HEK293T (cell line): ENCODE data around the gene CFDP1.

Source experiments
- CTCF ChIA-PET: fragments of 350-600 bp; formaldehyde crosslinking; extraction: SDS; loops from one replicate; lab custom pipeline; 2021; ENCODE audit warnings: antibody characterized with exemption, inconsistent platforms; lab: Yijun Ruan, JAX
- POLR2A ChIA-PET: fragments of 350-600 bp; formaldehyde crosslinking; extraction: SDS; loops from one replicate; lab custom pipeline; 2020; ENCODE audit warnings: antibody characterized with exemption, inconsistent platforms; lab: Yijun Ruan, JAX
- DNase-seq: peaks from one replicate; pipeline ENCODE4 v3.0.0; 2012; ENCODE audit warnings: mixed read lengths; ENCODE audit errors: extremely low spot score
- ARNT ChIP-seq: fragments of 450-650 bp; IDR thresholded peaks from 2 replicates; pipeline ENCODE4 v1.6.1; 2017; ENCODE audit warnings: mild to moderate bottlenecking
- BHLHE40 ChIP-seq: fragments of 450-650 bp; IDR thresholded peaks from 2 replicates; pipeline ENCODE4 v1.6.1; 2016; ENCODE audit warnings: mild to moderate bottlenecking, moderate library complexity, borderline replicate concordance
- CTBP1 ChIP-seq: fragments of 450-650 bp; IDR thresholded peaks from 2 replicates; pipeline ENCODE4 v1.6.1; 2016; ENCODE audit warnings: borderline replicate concordance
- ELF4 ChIP-seq: fragments of 450-650 bp; IDR thresholded peaks from 2 replicates; pipeline ENCODE4 v1.6.1; 2017; ENCODE audit warnings: antibody characterized with exemption
- FOXA1 ChIP-seq: fragments of 450-650 bp; IDR thresholded peaks from 2 replicates; pipeline ENCODE4 v1.6.1; 2016; ENCODE audit warnings: mild to moderate bottlenecking
- FOXK2 ChIP-seq: fragments of 450-650 bp; IDR thresholded peaks from 2 replicates; pipeline ENCODE4 v1.6.1; 2016; ENCODE audit warnings: mild to moderate bottlenecking
- FOXM1 ChIP-seq: fragments of 450-650 bp; IDR thresholded peaks from 2 replicates; pipeline ENCODE4 v1.6.1; 2017; ENCODE audit warnings: mild to moderate bottlenecking, borderline replicate concordance
- HDGF ChIP-seq: fragments of 450-650 bp; IDR thresholded peaks from 2 replicates; pipeline ENCODE4 v1.6.1; 2017; ENCODE audit warnings: antibody characterized with exemption, borderline replicate concordance
- L3MBTL2 ChIP-seq: fragments of 450-650 bp; conservative IDR thresholded peaks from 2 replicates; pipeline ENCODE4 v1.6.1; 2016; ENCODE audit warnings: mild to moderate bottlenecking
- LEF1 ChIP-seq: fragments of 450-650 bp; IDR thresholded peaks from 2 replicates; pipeline ENCODE4 v1.6.1; 2017; ENCODE audit warnings: mild to moderate bottlenecking, borderline replicate concordance
- NFRKB ChIP-seq: fragments of 450-650 bp; IDR thresholded peaks from 2 replicates; pipeline ENCODE4 v1.6.1; 2016; ENCODE audit warnings: mild to moderate bottlenecking, moderate library complexity
- SP1 ChIP-seq: fragments of 450-650 bp; IDR thresholded peaks from 2 replicates; pipeline ENCODE4 v1.6.1; 2017
- SUZ12 ChIP-seq: fragments of 450-650 bp; IDR thresholded peaks from 2 replicates; pipeline ENCODE4 v1.6.1; 2016; ENCODE audit warnings: mild to moderate bottlenecking
- TARDBP ChIP-seq: fragments of 450-650 bp; IDR thresholded peaks from 2 replicates; pipeline ENCODE4 v1.6.1; 2016
- ZNF384 ChIP-seq: fragments of 450-650 bp; IDR thresholded peaks from 2 replicates; pipeline ENCODE4 v1.6.1; 2016
- TF ChIP-seq, protein P1 (sequence below): fragments of 450-650 bp; IDR thresholded peaks from 2 replicates; pipeline ENCODE4 v1.6.1; 2016

CFDP1 gene

GRCh38 chr16:75401691-75402090 lies 31.6 kb downstream of the CFDP1 start:
- DNase-seq, result no peak
- TF ChIP-seq FOXA1 (no peak), L3MBTL2 (no peak), SP1 (no peak), ELF4 (no peak), TARDBP (no peak), FOXK2 (no peak), NFRKB (no peak), CTBP1 (no peak), FOXM1 (no peak), LEF1 (no peak), SUZ12 (no peak)
- TF ChIP-seq, protein P1, sequence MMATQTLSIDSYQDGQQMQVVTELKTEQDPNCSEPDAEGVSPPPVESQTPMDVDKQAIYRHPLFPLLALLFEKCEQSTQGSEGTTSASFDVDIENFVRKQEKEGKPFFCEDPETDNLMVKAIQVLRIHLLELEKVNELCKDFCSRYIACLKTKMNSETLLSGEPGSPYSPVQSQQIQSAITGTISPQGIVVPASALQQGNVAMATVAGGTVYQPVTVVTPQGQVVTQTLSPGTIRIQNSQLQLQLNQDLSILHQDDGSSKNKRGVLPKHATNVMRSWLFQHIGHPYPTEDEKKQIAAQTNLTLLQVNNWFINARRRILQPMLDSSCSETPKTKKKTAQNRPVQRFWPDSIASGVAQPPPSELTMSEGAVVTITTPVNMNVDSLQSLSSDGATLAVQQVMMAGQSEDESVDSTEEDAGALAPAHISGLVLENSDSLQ, result no peak
- POLR2A ChIA-PET, result no interaction called here
- CTCF ChIA-PET, result interaction anchor here (1.0 to 1.3 kb wide), 2 partner anchors 22 to 203 kb away, joined by 3 to 4 read pairs; no protein-coding TSS in a partner anchor

GRCh38 chr16:75398333-75398732 lies 35.0 kb downstream of the CFDP1 start:
- POLR2A ChIA-PET, result no interaction called here
- no peak for DNase-seq
- CTCF ChIA-PET, result interaction anchor here (0.6 kb wide), 1 partner anchor 365 kb away, joined by 3 read pairs; no protein-coding TSS in a partner anchor
- TF ChIP-seq L3MBTL2 (no peak), CTBP1 (no peak), HDGF (no peak), BHLHE40 (no peak), FOXK2 (no peak), NFRKB (no peak), ELF4 (no peak), FOXA1 (no peak), FOXM1 (no peak), ZNF384 (no peak), SP1 (no peak), SUZ12 (no peak), TARDBP (no peak), LEF1 (no peak), ARNT (no peak)
- TF ChIP-seq, protein P1, result no peak

DNA sequence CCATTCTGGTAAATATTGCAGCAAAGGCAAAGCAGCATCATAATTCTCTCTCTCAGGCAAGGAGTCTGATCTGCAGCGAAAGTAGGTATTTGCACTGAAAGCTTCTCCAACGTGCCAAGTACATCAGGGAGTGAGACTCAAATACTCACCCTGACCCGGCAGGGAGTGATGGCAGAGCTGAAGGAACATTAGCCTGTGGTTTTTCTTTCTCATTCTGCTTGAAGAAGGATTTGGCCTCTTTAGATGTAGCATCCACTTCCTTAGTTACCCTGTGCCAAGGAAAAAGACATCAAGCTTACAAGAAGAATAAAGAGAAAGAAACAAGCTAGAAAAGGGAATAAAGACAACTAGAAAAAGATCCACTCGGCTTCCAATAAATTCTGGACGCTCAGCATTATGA lies 38.4 kb downstream of the CFDP1 start:
- TF ChIP-seq FOXK2 (no peak), BHLHE40 (no peak), TARDBP (no peak), NFRKB (no peak), ZNF384 (no peak), SUZ12 (no peak), ARNT (no peak), ELF4 (no peak), LEF1 (no peak), L3MBTL2 (no peak), SP1 (no peak), HDGF (no peak), CTBP1 (no peak), FOXM1 (no peak), FOXA1 (no peak)
- TF ChIP-seq, protein P1, result no peak

DNA sequence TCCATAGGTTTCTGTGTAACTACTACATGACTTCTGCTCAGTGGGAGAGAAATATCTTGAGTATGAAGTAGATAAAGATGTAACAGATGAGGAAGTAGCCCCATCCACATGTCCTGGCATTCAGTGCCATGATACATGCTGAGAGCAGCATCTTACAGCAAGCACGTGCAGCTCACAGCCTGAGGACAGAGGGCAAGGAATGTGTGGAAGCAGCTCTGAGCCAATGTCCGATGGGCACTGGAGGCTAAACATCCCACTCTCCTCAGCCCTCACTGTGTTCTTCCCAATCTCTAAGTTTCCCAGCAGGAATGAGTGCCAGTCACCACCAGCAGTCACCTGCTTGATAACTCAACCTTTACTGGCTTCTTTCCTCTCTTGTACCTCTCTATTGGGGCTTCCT lies 40.4 kb downstream of the CFDP1 start:
- TF ChIP-seq SP1 (no peak), NFRKB (no peak), FOXM1 (no peak), SUZ12 (no peak), ARNT (no peak), BHLHE40 (no peak), LEF1 (no peak), L3MBTL2 (no peak), HDGF (no peak), TARDBP (no peak), FOXK2 (no peak), ZNF384 (no peak), ELF4 (no peak)
- TF ChIP-seq, protein P1, result no peak
- no peak for DNase-seq
- ChIA-PET CTCF (interaction anchor here (1.0 kb wide), 1 partner anchor 11 kb away, joined by 4 read pairs; no protein-coding TSS in a partner anchor), POLR2A (no interaction called here)

More for the DNA sequence above, 38.4 kb downstream of the CFDP1 start:
- ChIA-PET POLR2A (no interaction called here), CTCF (no interaction called here)
- no peak for DNase-seq

GRCh38 chr16:75390926-75391653 lies 42.2 kb downstream of the CFDP1 start:
- POLR2A ChIA-PET, result no interaction called here
- no peak for TF ChIP-seq HDGF
- no peak for TF ChIP-seq FOXA1
- no peak for TF ChIP-seq ARNT
- TF ChIP-seq SUZ12, result no peak
- no peak for TF ChIP-seq NFRKB
- no peak for TF ChIP-seq SP1
- TF ChIP-seq CTBP1, result no peak
- TF ChIP-seq TARDBP, result no peak
- no peak for TF ChIP-seq FOXK2
- TF ChIP-seq LEF1, result no peak
- TF ChIP-seq, protein P1, result no peak
- CTCF ChIA-PET, result no interaction called here
- no peak for DNase-seq
